Measurements from ENCODE around the gene IFT88.

The IFT88 gene

GRCh38 chr13:20623000-20623399 lies 56.0 kb downstream of the IFT88 start:
- no peak overlapping the region for H3K27ac ChIP-seq
- TF ChIP-seq, protein P1, sequence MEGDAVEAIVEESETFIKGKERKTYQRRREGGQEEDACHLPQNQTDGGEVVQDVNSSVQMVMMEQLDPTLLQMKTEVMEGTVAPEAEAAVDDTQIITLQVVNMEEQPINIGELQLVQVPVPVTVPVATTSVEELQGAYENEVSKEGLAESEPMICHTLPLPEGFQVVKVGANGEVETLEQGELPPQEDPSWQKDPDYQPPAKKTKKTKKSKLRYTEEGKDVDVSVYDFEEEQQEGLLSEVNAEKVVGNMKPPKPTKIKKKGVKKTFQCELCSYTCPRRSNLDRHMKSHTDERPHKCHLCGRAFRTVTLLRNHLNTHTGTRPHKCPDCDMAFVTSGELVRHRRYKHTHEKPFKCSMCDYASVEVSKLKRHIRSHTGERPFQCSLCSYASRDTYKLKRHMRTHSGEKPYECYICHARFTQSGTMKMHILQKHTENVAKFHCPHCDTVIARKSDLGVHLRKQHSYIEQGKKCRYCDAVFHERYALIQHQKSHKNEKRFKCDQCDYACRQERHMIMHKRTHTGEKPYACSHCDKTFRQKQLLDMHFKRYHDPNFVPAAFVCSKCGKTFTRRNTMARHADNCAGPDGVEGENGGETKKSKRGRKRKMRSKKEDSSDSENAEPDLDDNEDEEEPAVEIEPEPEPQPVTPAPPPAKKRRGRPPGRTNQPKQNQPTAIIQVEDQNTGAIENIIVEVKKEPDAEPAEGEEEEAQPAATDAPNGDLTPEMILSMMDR (conservative IDR thresholded peaks at IDR 0.05): no peak
- TF ChIP-seq ZFX (IDR thresholded peaks at IDR 0.05): no peak

- TF ChIP-seq ZFX (IDR thresholded peaks at IDR 0.05): no peak
- TF ChIP-seq, protein P1 (conservative IDR thresholded peaks at IDR 0.05): no peak
- no peak overlapping the region for H3K27ac ChIP-seq
These were observed 57.3 kb downstream of the IFT88 start for GRCh38 chr13:20624213-20624612.

- no peak overlapping the region for H3K27ac ChIP-seq
- TF ChIP-seq ZFX (IDR thresholded peaks at IDR 0.05): no peak
- TF ChIP-seq, protein P1 (conservative IDR thresholded peaks at IDR 0.05): no peak
These were observed 66.8 kb downstream of the IFT88 start for GRCh38 chr13:20633802-20634201.

- no peak overlapping the region for H3K27ac ChIP-seq
- TF ChIP-seq, protein P1 (conservative IDR thresholded peaks at IDR 0.05): no peak
- TF ChIP-seq ZFX (IDR thresholded peaks at IDR 0.05): no peak
These were observed 69.1 kb downstream of the IFT88 start for GRCh38 chr13:20636079-20636478.

DNA sequence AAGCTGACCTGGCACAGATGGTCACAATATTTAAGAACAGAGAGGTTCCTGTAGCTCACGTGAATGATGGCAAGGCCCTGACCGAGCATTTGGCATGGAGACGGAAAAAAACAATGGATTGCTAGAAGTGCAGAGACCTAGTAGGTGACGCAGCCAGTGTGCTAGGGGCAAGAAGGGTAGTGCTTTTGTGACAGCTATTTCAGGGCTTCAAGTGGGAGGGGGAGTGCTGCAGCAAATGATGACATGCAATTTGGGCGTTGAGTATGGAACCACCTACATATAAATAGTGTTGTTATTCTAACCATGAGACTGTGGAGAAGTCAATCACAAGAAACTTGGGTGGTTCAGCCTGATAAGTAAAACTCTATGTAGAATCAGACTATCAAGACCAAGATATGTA lies 70.9 kb downstream of the IFT88 start:
- no peak overlapping the region for H3K27ac ChIP-seq
- TF ChIP-seq, protein P1 (conservative IDR thresholded peaks at IDR 0.05): no peak
- no peak for TF ChIP-seq ZFX (IDR thresholded peaks at IDR 0.05)

DNA sequence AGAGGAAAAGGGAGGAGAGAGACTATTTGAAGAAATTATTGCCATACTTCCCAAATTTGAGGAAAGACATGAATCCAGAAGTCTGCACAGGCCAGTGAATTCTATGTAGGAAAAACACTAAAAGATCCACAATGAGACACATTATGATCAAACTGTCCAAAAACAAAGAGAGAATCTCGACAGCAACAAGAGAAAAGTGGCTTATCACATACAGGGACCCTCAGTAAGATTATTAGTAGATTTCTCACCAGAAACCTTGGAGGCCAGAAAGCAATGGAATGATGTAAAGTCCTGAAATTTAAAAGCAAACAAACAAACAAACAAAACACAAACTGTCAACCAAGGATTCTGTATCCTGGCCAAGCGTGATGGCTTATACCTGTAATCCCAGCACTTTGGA lies 80.8 kb downstream of the IFT88 start:
- TF ChIP-seq ZFX (IDR thresholded peaks at IDR 0.05): no peak
- TF ChIP-seq, protein P1 (conservative IDR thresholded peaks at IDR 0.05): no peak
- H3K27ac ChIP-seq: no peak overlapping the region

- no peak overlapping the region for H3K27ac ChIP-seq
These were observed 86.0 kb downstream of the IFT88 start for GRCh38 chr13:20652946-20653345.

More at GRCh38 chr13:20652946-20653345, 86.0 kb downstream of the IFT88 start:
- TF ChIP-seq, protein P1 (conservative IDR thresholded peaks at IDR 0.05): no peak
- TF ChIP-seq ZFX (IDR thresholded peaks at IDR 0.05): no peak

All from C4-2B (cell line).